NCI-H446 treated with DMSO at 0.1 percent for 48 hours (cell line): Measurements from ENCODE around the gene KCTD17.

Experiments
- DNase-seq: peaks from one replicate; lab custom pipeline; 2025; lab: John Stamatoyannopoulos, UW

Gene KCTD17

GRCh38 chr22:37080438-37080837 is 28.9 kb downstream of the KCTD17 start:
- DNase-seq: no peak

- no peak for DNase-seq
Measured at GRCh38 chr22:37080838-37081237, 29.3 kb downstream of the KCTD17 start.

GRCh38 chr22:37082251-37082873 is 30.8 kb downstream of the KCTD17 start:
- no peak for DNase-seq

GRCh38 chr22:37083914-37084313 is 32.4 kb downstream of the KCTD17 start:
- no peak for DNase-seq

- no peak for DNase-seq
Measured at GRCh38 chr22:37084385-37084784, 32.8 kb downstream of the KCTD17 start.

GRCh38 chr22:37086184-37086583 is 34.6 kb downstream of the KCTD17 start:
- no peak for DNase-seq

- no peak for DNase-seq
Measured at GRCh38 chr22:37088108-37088605, 36.6 kb downstream of the KCTD17 start.

GRCh38 chr22:37088750-37089408 is 37.3 kb downstream of the KCTD17 start:
- DNase-seq: no peak

GRCh38 chr22:37089434-37089833 is 37.9 kb downstream of the KCTD17 start:
- DNase-seq: no peak

GRCh38 chr22:37090920-37091695 is 39.6 kb downstream of the KCTD17 start:
- no peak for DNase-seq

GRCh38 chr22:37091994-37092393 is 40.5 kb downstream of the KCTD17 start:
- DNase-seq: no peak

- no peak for DNase-seq
Measured at GRCh38 chr22:37092997-37093396, 41.5 kb downstream of the KCTD17 start.

GRCh38 chr22:37094239-37094638 is 42.7 kb downstream of the KCTD17 start:
- no peak for DNase-seq

- no peak for DNase-seq
Measured at GRCh38 chr22:37095113-37095512, 43.6 kb downstream of the KCTD17 start.

GRCh38 chr22:37097346-37097745 is 45.8 kb downstream of the KCTD17 start:
- DNase-seq: no peak

- no peak for DNase-seq
Measured at GRCh38 chr22:37098976-37099591, 47.5 kb downstream of the KCTD17 start.

GRCh38 chr22:37100589-37101127 is 49.1 kb downstream of the KCTD17 start:
- DNase-seq: no peak

GRCh38 chr22:37101311-37102066 is 49.9 kb downstream of the KCTD17 start:
- no peak for DNase-seq

GRCh38 chr22:37103151-37103550 is 51.6 kb downstream of the KCTD17 start:
- DNase-seq: no peak

- no peak for DNase-seq
Measured at GRCh38 chr22:37103656-37104452, 52.3 kb downstream of the KCTD17 start.

- DNase-seq: no peak
Measured at GRCh38 chr22:37105154-37105553, 53.6 kb downstream of the KCTD17 start.
